GM19193 (cell line): Measurements from ENCODE around the gene SHANK1.

Experiments
- POLR2A ChIP-seq: IDR thresholded peaks from 4 replicates; pipeline ENCODE4 v1.6.1; 2011; ENCODE audit not compliant: insufficient read depth, insufficient read length; ENCODE audit errors: extremely low read depth

Gene SHANK1

GRCh38 chr19:50716178-50717025 is 3.2 kb downstream of the SHANK1 start:
- no peak for TF ChIP-seq POLR2A

GRCh38 chr19:50713556-50714236 is 5.9 kb downstream of the SHANK1 start:
- TF ChIP-seq POLR2A = no peak

GRCh38 chr19:50712833-50713232 is 6.8 kb downstream of the SHANK1 start:
- TF ChIP-seq POLR2A = no peak

- TF ChIP-seq POLR2A = no peak
These were observed 7.8 kb downstream of the SHANK1 start for GRCh38 chr19:50711805-50712204.

GRCh38 chr19:50711196-50711595 is 8.4 kb downstream of the SHANK1 start:
- no peak for TF ChIP-seq POLR2A

GRCh38 chr19:50710612-50711011 is 9.0 kb downstream of the SHANK1 start:
- TF ChIP-seq POLR2A = no peak

GRCh38 chr19:50710094-50710493 is 9.5 kb downstream of the SHANK1 start:
- TF ChIP-seq POLR2A = no peak

GRCh38 chr19:50708179-50708879 is 11.3 kb downstream of the SHANK1 start:
- TF ChIP-seq POLR2A = no peak

GRCh38 chr19:50706387-50706786 is 13.2 kb downstream of the SHANK1 start:
- TF ChIP-seq POLR2A = no peak

GRCh38 chr19:50705422-50706019 is 14.1 kb downstream of the SHANK1 start:
- no peak for TF ChIP-seq POLR2A

- TF ChIP-seq POLR2A = no peak
These were observed 15.4 kb downstream of the SHANK1 start for GRCh38 chr19:50703915-50704796.

- no peak for TF ChIP-seq POLR2A
These were observed 16.5 kb downstream of the SHANK1 start for GRCh38 chr19:50702871-50703829.
